Measurements from ENCODE around the gene VWA2. TPM values are rescaled to one million over a fixed set of nuclear protein-coding genes. Genes with fewer than 3 reads are reported as not detected.

The VWA2 gene
- polyA plus RNA-seq, 2 of the 4 experiments (the other 2 are of a cell fraction): not detected

- TF ChIP-seq REST (IDR thresholded peaks at IDR 0.05) (no peak), ESRRA (IDR thresholded peaks at IDR 0.05; ENCODE audit: borderline replicate concordance, low read length) (no peak), HEYL (CRISPR knock-in tag; IDR thresholded peaks at IDR 0.05) (no peak), CTCF (IDR thresholded peaks at IDR 0.05) (no peak), JUN (IDR thresholded peaks at IDR 0.05) (no peak), RARB (CRISPR knock-in tag; IDR thresholded peaks at IDR 0.05) (no peak), GATA3 (IDR thresholded peaks at IDR 0.05; ENCODE audit: borderline replicate concordance) (no peak), POLR2A (IDR thresholded peaks at IDR 0.05; ENCODE audit: low read length) (no peak), USF2 (IDR thresholded peaks at IDR 0.05) (no peak), CBX8 (IDR thresholded peaks at IDR 0.05) (no peak), HOXB13 (CRISPR knock-in tag; IDR thresholded peaks at IDR 0.05; ENCODE audit: low read depth) (no peak), KDM1A (IDR thresholded peaks at IDR 0.05; ENCODE audit: low read depth) (no peak), SMC3 (IDR thresholded peaks at IDR 0.05) (no peak)
Measured at GRCh38 chr10:114335614-114336013, 96.6 kb downstream of the VWA2 start (continued).

- no peak overlapping the region for H3K4me3 ChIP-seq
- FAIRE-seq: no peak
- H3K9me3 ChIP-seq: no peaks in the 10 kb centered on the region
- H3K4me1 ChIP-seq: no peaks in the 10 kb centered on the region
- DNase-seq (ENCODE audit: low read depth in 1 of 2, low spot score in 1 of 2): no peak
- WGBS (ENCODE audit: missing lambda C conversion rate): 86% methylated on average over 10 of the region's 10 CpGs
- no peak overlapping the region for H3K4me2 ChIP-seq
- ChIA-PET POLR2A (no interaction called here), CTCF (interaction anchor here (0.8 to 2.9 kb wide), 3 partner anchors 10 to 49 kb away, joined by 3 to 9 read pairs (median 3); no protein-coding TSS in a partner anchor)
- ATAC-seq: no peak
- no peak overlapping the region for H3K27ac ChIP-seq
- TF ChIP-seq E2F6 (IDR thresholded peaks at IDR 0.05; ENCODE audit: borderline replicate concordance, low read depth) (no peak), ZFP36 (IDR thresholded peaks at IDR 0.05; ENCODE audit: borderline replicate concordance, partially characterized antibody) (no peak), RCOR1 (IDR thresholded peaks at IDR 0.05; ENCODE audit: low read depth, low read length) (no peak), EP300 (IDR thresholded peaks at IDR 0.05) (no peak), PHF8 (IDR thresholded peaks at IDR 0.05; ENCODE audit: borderline replicate concordance, low read depth) (no peak), ZC3H11A (IDR thresholded peaks at IDR 0.05) (no peak), POLR2A (IDR thresholded peaks at IDR 0.05; ENCODE audit: low read length) (no peak), BCL3 (IDR thresholded peaks at IDR 0.05) (no peak), REST (IDR thresholded peaks at IDR 0.05) (no peak), CEBPB (IDR thresholded peaks at IDR 0.05) (no peak), FOSB (CRISPR knock-in tag; IDR thresholded peaks at IDR 0.05) (no peak), HMGXB4 (CRISPR knock-in tag; IDR thresholded peaks at IDR 0.05; ENCODE audit: borderline replicate concordance) (no peak), MAZ (IDR thresholded peaks at IDR 0.05; ENCODE audit: borderline replicate concordance, low read depth, low read length) (no peak), ZSCAN20 (CRISPR knock-in tag; IDR thresholded peaks at IDR 0.05) (no peak)
Measured at GRCh38 chr10:114336823-114337509, 97.9 kb downstream of the VWA2 start.

Measured in A549 (cell line).